Measurements from ENCODE around the gene TGFBR3.

DNA sequence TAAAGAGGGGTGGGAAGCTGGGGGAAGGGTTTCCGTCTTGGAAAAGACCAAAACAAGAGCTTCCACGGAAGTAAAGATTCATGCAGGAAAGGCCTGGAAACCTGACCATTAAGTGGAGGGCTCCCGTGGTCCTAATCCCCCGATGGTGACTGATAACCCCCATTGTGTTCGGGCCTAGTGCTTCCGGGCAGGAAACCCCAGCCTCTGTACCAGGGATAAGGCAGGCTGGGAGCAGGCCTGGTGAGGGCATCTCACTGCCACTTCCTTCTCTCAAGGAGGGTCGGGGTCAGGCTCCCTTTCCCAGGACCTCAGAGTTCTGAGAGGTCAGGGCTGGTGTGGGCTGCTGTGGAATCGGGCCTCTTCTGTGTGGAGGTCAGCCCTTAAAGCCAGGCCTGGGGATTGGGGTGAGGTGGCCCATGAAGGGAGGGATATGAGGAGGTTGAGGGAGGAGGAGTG is 248.4 kb downstream of the TGFBR3 start:
- TF ChIP-seq, protein P1, sequence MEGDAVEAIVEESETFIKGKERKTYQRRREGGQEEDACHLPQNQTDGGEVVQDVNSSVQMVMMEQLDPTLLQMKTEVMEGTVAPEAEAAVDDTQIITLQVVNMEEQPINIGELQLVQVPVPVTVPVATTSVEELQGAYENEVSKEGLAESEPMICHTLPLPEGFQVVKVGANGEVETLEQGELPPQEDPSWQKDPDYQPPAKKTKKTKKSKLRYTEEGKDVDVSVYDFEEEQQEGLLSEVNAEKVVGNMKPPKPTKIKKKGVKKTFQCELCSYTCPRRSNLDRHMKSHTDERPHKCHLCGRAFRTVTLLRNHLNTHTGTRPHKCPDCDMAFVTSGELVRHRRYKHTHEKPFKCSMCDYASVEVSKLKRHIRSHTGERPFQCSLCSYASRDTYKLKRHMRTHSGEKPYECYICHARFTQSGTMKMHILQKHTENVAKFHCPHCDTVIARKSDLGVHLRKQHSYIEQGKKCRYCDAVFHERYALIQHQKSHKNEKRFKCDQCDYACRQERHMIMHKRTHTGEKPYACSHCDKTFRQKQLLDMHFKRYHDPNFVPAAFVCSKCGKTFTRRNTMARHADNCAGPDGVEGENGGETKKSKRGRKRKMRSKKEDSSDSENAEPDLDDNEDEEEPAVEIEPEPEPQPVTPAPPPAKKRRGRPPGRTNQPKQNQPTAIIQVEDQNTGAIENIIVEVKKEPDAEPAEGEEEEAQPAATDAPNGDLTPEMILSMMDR (IDR thresholded peaks at IDR 0.05), result no peak
- TF ChIP-seq POLR2A (IDR thresholded peaks at IDR 0.05), result no peak
